HG03045 (cell line): ENCODE results near the gene ZNFX1.
"Not testable (repeated sequence)": the region's sequence is repeated elsewhere in the genome, so short reads cannot be mapped to it uniquely, and the experiment has no call there.

Experiments used
- ATAC-seq: cut with Tn5 transposase; IDR thresholded peaks from one replicate; pipeline ENCODE4 v1.9.1; 2021; ENCODE audit warnings: mild to moderate bottlenecking, moderate library complexity; ENCODE audit not compliant: unreplicated experiment

Gene ZNFX1

GRCh38 chr20:49278036-49278817 is at the start of gene ZNFX1:
TSS of gene ZNFX1 (minus strand) at chr20:49278057. CDS start at chr20:49275839, 2,218 bp downstream.
- ATAC-seq, result peak; percentile 87

GRCh38 chr20:49326026-49326425 is 48.2 kb upstream of the ZNFX1 start:
- ATAC-seq, result no peak

- no peak for ATAC-seq
These were observed 46.4 kb upstream of the ZNFX1 start for GRCh38 chr20:49324306-49324705.

GRCh38 chr20:49323622-49324238 is 45.9 kb upstream of the ZNFX1 start:
- ATAC-seq, result no peak

GRCh38 chr20:49320460-49320859 is 42.6 kb upstream of the ZNFX1 start:
- ATAC-seq, result no peak

- no peak for ATAC-seq
These were observed 41.5 kb upstream of the ZNFX1 start for GRCh38 chr20:49319208-49319809.

GRCh38 chr20:49318430-49319207 is 40.8 kb upstream of the ZNFX1 start:
- no peak for ATAC-seq

GRCh38 chr20:49318091-49318429 is 40.2 kb upstream of the ZNFX1 start:
- no peak for ATAC-seq

GRCh38 chr20:49316704-49317103 is 38.8 kb upstream of the ZNFX1 start:
- no peak for ATAC-seq

- ATAC-seq, result no peak
These were observed 37.7 kb upstream of the ZNFX1 start for GRCh38 chr20:49315580-49315979.

- not testable (repeated sequence) for ATAC-seq
These were observed 36.2 kb upstream of the ZNFX1 start for GRCh38 chr20:49314052-49314451.

GRCh38 chr20:49313283-49313682 is 35.4 kb upstream of the ZNFX1 start:
- no peak for ATAC-seq

- ATAC-seq, result no peak
These were observed 34.8 kb upstream of the ZNFX1 start for GRCh38 chr20:49312661-49313060.

GRCh38 chr20:49310705-49311104 is 32.8 kb upstream of the ZNFX1 start:
- no peak for ATAC-seq

GRCh38 chr20:49308875-49309274 is 31.0 kb upstream of the ZNFX1 start:
- ATAC-seq, result no peak

- ATAC-seq, result no peak
These were observed 29.2 kb upstream of the ZNFX1 start for GRCh38 chr20:49306903-49307620.

GRCh38 chr20:49303065-49303552 is 25.3 kb upstream of the ZNFX1 start:
- no peak for ATAC-seq

- no peak for ATAC-seq
These were observed 20.0 kb upstream of the ZNFX1 start for GRCh38 chr20:49297605-49298530.

- ATAC-seq, result not testable (repeated sequence)
These were observed 16.3 kb upstream of the ZNFX1 start for GRCh38 chr20:49294002-49294654.
